ENCODE results near the gene MMP12. TPM values are rescaled to one million over a fixed set of nuclear protein-coding genes. Genes with fewer than 3 reads are reported as not detected.

MMP12 gene
- total RNA-seq, 1 experiment from 2014 or later = not detected

GRCh38 chr11:102819491-102819890 is 55.3 kb downstream of the MMP12 start:
- ChIA-PET CTCF (no interaction called here), POLR2A (no interaction called here)
- DNase-seq (ENCODE audit: low read depth, low spot score) (no peak), ATAC-seq (no peak)
- no peak for TF ChIP-seq TCF7L2 (IDR thresholded peaks at IDR 0.05; ENCODE audit: low read depth, low read length)
- H3K27me3 ChIP-seq (ENCODE audit: control insufficient read depth, insufficient read depth, low read length) = peaks cover 4% of the 10 kb centered on the region
- intact Hi-C loops (cut with micrococcal nuclease; ENCODE audit: unreplicated experiment) (no loop called here), in situ Hi-C loops (cut with HindIII; ENCODE audit: low pct_unique_long_range_greater_than_20kb, low sequenced_read_pairs) (no loop called here)
- no TSS peak for BruUV-seq (replicated peaks)
- no peak overlapping the region for H3K27ac ChIP-seq (ENCODE audit: low read length)
- H3K9me3 ChIP-seq (ENCODE audit: control insufficient read depth, insufficient read depth, low read depth, low read length) = no peaks in the 10 kb centered on the region
- H3K4me3 ChIP-seq (ENCODE audit: low read depth in 2 of 2, low read length in 2 of 2) = no peak overlapping the region
- H3K36me3 ChIP-seq (ENCODE audit: control insufficient read depth, insufficient read depth, low read length) = no peaks in the 10 kb centered on the region
- no peaks in the 10 kb centered on the region for H3K4me1 ChIP-seq (ENCODE audit: control insufficient read depth, insufficient read depth, low read length)

- peaks cover 10% of the 10 kb centered on the region for H3K27me3 ChIP-seq (ENCODE audit: control insufficient read depth, insufficient read depth, low read length)
- H3K27ac ChIP-seq (ENCODE audit: low read length) = no peak overlapping the region
- H3K36me3 ChIP-seq (ENCODE audit: control insufficient read depth, insufficient read depth, low read length) = no peaks in the 10 kb centered on the region
- ATAC-seq = no peak
- H3K4me3 ChIP-seq (ENCODE audit: low read depth in 2 of 2, low read length in 2 of 2) = no peak overlapping the region
- no peaks in the 10 kb centered on the region for H3K9me3 ChIP-seq (ENCODE audit: control insufficient read depth, insufficient read depth, low read depth, low read length)
- DNase-seq (ENCODE audit: low read depth, low spot score) = no peak
- no TSS peak for BruUV-seq (replicated peaks)
- TF ChIP-seq TCF7L2 (IDR thresholded peaks at IDR 0.05; ENCODE audit: low read depth, low read length) = no peak
- TF ChIP-seq POLR2AphosphoS5 (IDR thresholded peaks at IDR 0.05; ENCODE audit: low read depth, low read length) = no peak
- no peaks in the 10 kb centered on the region for H3K4me1 ChIP-seq (ENCODE audit: control insufficient read depth, insufficient read depth, low read length)
- intact Hi-C loops (cut with micrococcal nuclease; ENCODE audit: unreplicated experiment) (loop anchor here (5.0 kb wide), 1 partner anchor 244 kb away; no protein-coding TSS in a partner anchor), in situ Hi-C loops (cut with HindIII; ENCODE audit: low pct_unique_long_range_greater_than_20kb, low sequenced_read_pairs) (no loop called here)
- ChIA-PET POLR2A (no interaction called here), CTCF (no interaction called here)
Measured at GRCh38 chr11:102813484-102813883, 61.3 kb downstream of the MMP12 start.

Other genes with a start within 250 kb of the MMP12 start
- gene MMP20, start 249.7 kb downstream of the MMP12 start, total RNA-seq (2021; ENCODE audit: unreplicated experiment) = not detected
- gene MMP27, start 169.2 kb downstream of the MMP12 start, total RNA-seq (2021; ENCODE audit: unreplicated experiment) = not detected
- not detected for gene MMP8, start 150.0 kb downstream of the MMP12 start, total RNA-seq (2021; ENCODE audit: unreplicated experiment)
- not detected for gene MMP10, start 94.4 kb downstream of the MMP12 start, total RNA-seq (2021; ENCODE audit: unreplicated experiment)
- 0.15 TPM for gene MMP1, start 76.8 kb downstream of the MMP12 start, total RNA-seq (2021; ENCODE audit: unreplicated experiment)
- not detected for gene MMP3, start 31.4 kb downstream of the MMP12 start, total RNA-seq (2021; ENCODE audit: unreplicated experiment)
- 0.15 TPM for gene MMP13, start 80.8 kb upstream of the MMP12 start, total RNA-seq (2021; ENCODE audit: unreplicated experiment)
- gene DCUN1D5, start 217.2 kb upstream of the MMP12 start, total RNA-seq (2021; ENCODE audit: unreplicated experiment) = 68.3 TPM
- 12.4 TPM for gene DYNC2H1, start 234.4 kb upstream of the MMP12 start, total RNA-seq (2021; ENCODE audit: unreplicated experiment)